GM23248 (cell line): ENCODE results near the gene SPDYE2.
"Not testable (repeated sequence)": the region's sequence is repeated elsewhere in the genome, so short reads cannot be mapped to it uniquely, and the experiment has no call there.

Source experiments
- EZH2 ChIP-seq: fragments of 200-600 bp; sonication (generic); IDR thresholded peaks from 2 replicates; pipeline ENCODE4 v1.6.1; 2018; ENCODE audit warnings: antibody characterized with exemption, mild to moderate bottlenecking; ENCODE audit not compliant: insufficient read depth, poor library complexity, severe bottlenecking
- EZH2phosphoT487 ChIP-seq: fragments of 200-600 bp; sonication (generic); IDR thresholded peaks from 2 replicates; pipeline ENCODE4 v1.6.1; 2018; ENCODE audit warnings: antibody characterized with exemption, moderate library complexity, mild to moderate bottlenecking, low read depth; ENCODE audit not compliant: insufficient read depth

DNA sequence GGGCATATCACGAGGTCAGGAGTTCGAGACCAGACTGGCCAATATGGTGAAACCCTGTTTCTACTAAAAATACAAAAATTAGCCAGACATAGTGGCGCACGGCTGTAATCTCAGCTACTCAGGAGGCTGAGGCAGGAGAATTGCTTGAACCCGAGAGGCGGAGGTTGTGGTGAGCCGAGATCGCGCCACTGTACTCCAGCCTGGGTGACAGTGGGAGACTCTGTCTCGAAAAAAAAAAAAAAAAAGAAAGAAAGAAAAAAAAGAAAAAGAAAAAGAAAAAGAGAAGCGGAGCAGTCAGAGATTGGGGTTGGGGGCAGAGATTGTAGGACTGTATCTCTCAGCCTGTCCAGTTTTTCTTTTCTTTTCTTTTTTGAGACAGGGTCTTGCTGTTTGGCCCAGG, 8.3 kb upstream of the SPDYE2 start:
- not testable (repeated sequence) for TF ChIP-seq EZH2, EZH2phosphoT487
